HG02610 (cell line): ENCODE results near the gene PCDHA5.
"Not testable (repeated sequence)": the region's sequence is repeated elsewhere in the genome, so short reads cannot be mapped to it uniquely, and the experiment has no call there.

ENCODE experiments used
- ATAC-seq: cut with Tn5 transposase; IDR thresholded peaks from one replicate; pipeline ENCODE4 v1.9.1; 2021; ENCODE audit warnings: mild to moderate bottlenecking, moderate library complexity; ENCODE audit not compliant: unreplicated experiment

PCDHA5 gene

GRCh38 chr5:140822969-140823368 lies 1.6 kb downstream of the PCDHA5 start:
- not testable (repeated sequence) for ATAC-seq

GRCh38 chr5:140823475-140823874 lies 2.1 kb downstream of the PCDHA5 start:
- no peak for ATAC-seq

- ATAC-seq, result no peak
Observed at GRCh38 chr5:140827704-140828361, 6.4 kb downstream of the PCDHA5 start, which contains the start of gene PCDHA6. PCDHA6 (plus strand) TSS chr5:140827960; CDS start chr5:140828092, 132 bp downstream.

GRCh38 chr5:140828362-140828737 lies 6.9 kb downstream of the PCDHA5 start:
- no peak for ATAC-seq

- ATAC-seq, result not testable (repeated sequence)
Observed at GRCh38 chr5:140829511-140830501, 8.4 kb downstream of the PCDHA5 start.

GRCh38 chr5:140833993-140834392 lies 12.6 kb downstream of the PCDHA5 start, which contains the start of gene PCDHA7:
PCDHA7 (plus strand) TSS chr5:140834269; CDS start chr5:140834384, 115 bp downstream.
- no peak for ATAC-seq

- not testable (repeated sequence) for ATAC-seq
Observed at GRCh38 chr5:140834439-140835008, 13.1 kb downstream of the PCDHA5 start.

GRCh38 chr5:140835622-140836510 lies 14.5 kb downstream of the PCDHA5 start:
- ATAC-seq, result no peak

GRCh38 chr5:140840978-140841962 lies 19.9 kb downstream of the PCDHA5 start, which contains the start of gene PCDHA8:
PCDHA8 (plus strand) TSS chr5:140841187; CDS start chr5:140841322, 135 bp downstream.
- ATAC-seq, result no peak

- ATAC-seq, result no peak
Observed at GRCh38 chr5:140842798-140843733, 21.7 kb downstream of the PCDHA5 start.

GRCh38 chr5:140848139-140849102 lies 27.0 kb downstream of the PCDHA5 start, which contains the start of gene PCDHA9:
PCDHA9 (plus strand) TSS chr5:140848382; CDS start chr5:140848496, 114 bp downstream.
- not testable (repeated sequence) for ATAC-seq

- not testable (repeated sequence) for ATAC-seq
Observed at GRCh38 chr5:140849831-140850634, 28.6 kb downstream of the PCDHA5 start.

GRCh38 chr5:140855772-140856674 lies 34.6 kb downstream of the PCDHA5 start, which contains the start of gene PCDHA10:
PCDHA10 (plus strand) TSS chr5:140855897; CDS start chr5:140856049, 152 bp downstream.
- no peak for ATAC-seq

GRCh38 chr5:140857177-140857986 lies 36.0 kb downstream of the PCDHA5 start:
- no peak for ATAC-seq
